GM18507 (cell line): ENCODE measurements around the gene PRMT1.
"Not testable (repeated sequence)": the region's sequence is repeated elsewhere in the genome, so short reads cannot be mapped to it uniquely, and the experiment has no call there.

ENCODE experiments used
- DNase-seq: peaks from one replicate; pipeline ENCODE4 v3.0.0; 2011; ENCODE audit warnings: low read depth; ENCODE audit not compliant: insufficient read length; ENCODE audit errors: extremely low spot score
- FAIRE-seq: peaks from 2 replicates; lab custom pipeline; 2011; peaks lifted over from hg19 to GRCh38; lab: Jason Lieb, UNC

Gene PRMT1

DNA sequence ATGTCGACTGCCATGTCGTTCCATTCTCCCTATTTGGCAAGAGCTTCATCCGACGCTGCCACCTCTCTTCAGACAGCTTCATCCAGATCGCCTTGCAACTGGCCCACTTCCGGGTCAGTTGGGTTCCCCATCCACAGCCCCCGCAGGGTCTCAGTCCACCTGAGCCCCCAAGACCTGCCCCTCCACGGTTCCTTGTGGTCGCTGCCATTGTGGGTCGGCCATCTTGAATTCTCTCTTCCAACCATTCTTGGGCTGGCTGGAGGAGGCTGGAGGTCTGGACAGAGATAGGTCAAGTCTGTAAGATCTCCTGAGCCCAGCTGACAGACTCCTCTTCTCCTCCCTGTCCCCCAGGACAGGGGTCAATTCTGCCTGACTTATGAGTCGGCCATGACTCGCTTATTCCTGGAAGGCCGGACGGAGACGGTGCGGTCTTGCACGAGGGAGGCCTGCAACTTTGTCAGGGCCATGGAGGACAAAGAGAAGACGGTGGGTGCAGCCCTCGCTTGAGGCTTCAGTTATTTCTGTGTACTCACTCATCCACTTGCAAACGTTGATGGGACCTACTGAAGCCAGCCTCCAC lies 33.4 kb downstream of the PRMT1 start:
- no peak for DNase-seq

GRCh38 chr19:49712397-49712859 lies 35.4 kb downstream of the PRMT1 start:
- no peak for DNase-seq
- no peak for FAIRE-seq

More for the DNA sequence above, 33.4 kb downstream of the PRMT1 start:
- no peak for FAIRE-seq

GRCh38 chr19:49713236-49713845 lies 36.3 kb downstream of the PRMT1 start:
- DNase-seq (no peak), FAIRE-seq (no peak)

- DNase-seq (no peak), FAIRE-seq (no peak)
Measured at GRCh38 chr19:49716154-49716553, 39.1 kb downstream of the PRMT1 start.

GRCh38 chr19:49718511-49718910 lies 41.4 kb downstream of the PRMT1 start:
- DNase-seq (no peak), FAIRE-seq (no peak)

- DNase-seq (no peak), FAIRE-seq (no peak)
Measured at GRCh38 chr19:49718991-49719390, 41.9 kb downstream of the PRMT1 start.

GRCh38 chr19:49719420-49719819 lies 42.3 kb downstream of the PRMT1 start:
- not testable (repeated sequence) for DNase-seq, FAIRE-seq

DNA sequence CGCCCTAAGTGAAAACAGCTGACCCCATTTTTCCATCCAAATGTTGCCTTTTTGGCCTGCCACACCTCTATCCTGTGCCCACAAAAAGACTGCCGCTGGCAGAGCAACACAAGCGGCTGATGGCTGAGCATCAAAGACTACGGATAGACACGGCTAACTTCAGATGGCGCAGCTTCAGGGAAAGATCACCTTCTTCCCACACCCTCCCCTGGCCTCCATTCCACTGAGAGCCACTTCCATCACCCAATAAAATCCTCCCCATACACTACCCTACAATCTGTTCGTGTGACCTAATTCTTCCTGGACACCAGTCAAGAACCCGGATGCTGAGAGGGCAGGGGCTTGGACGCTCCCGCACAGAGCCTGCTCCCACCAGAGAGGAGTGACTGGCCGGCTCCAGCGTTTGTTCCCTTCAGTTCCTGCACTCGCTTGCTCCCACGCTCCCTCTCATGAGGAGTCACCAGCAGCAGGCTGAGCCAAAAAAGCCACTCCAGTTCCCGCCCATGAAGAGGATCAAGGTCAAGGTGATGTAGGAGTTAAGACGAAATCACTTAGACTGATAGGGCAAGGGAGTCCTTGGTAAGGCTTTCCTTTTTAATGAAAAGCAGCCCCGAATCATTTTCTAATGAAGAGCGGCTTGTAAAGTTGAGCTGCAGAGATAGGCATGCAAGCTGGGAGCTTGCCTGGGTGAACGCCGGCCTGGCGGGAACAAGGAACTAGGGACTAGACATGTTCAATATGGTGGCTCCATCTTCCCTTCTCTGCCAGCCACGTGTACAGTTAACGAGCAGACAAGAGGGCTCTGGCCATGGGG lies 50.4 kb downstream of the PRMT1 start:
- no peak for DNase-seq
- no peak for FAIRE-seq

- FAIRE-seq (no peak), DNase-seq (no peak)
Measured at GRCh38 chr19:49730166-49730565, 53.1 kb downstream of the PRMT1 start.
